ENCODE measurements around the gene CCDC86.

CCDC86 gene

GRCh38 chr11:60841797-60842667 lies at the start of gene CCDC86:
TSS of gene CCDC86 (plus strand) at chr11:60842113. CDS start at chr11:60842125, 12 bp downstream.
- H3K9ac ChIP-seq (ENCODE audit: insufficient read length) = peak within 1 kb of the TSS; percentile 94
- TF ChIP-seq FOXP2 (optimal IDR thresholded peaks at IDR 0.05; ENCODE audit: control extremely low read depth, extremely low read length, insufficient read depth) = peak; percentile 81
- TF ChIP-seq POLR2AphosphoS5 (IDR thresholded peaks at IDR 0.05; ENCODE audit: borderline replicate concordance, low read depth, low read length) = peak; percentile 72; the same call in 1 of the 2 replicates
- TF ChIP-seq EZH2 (IDR thresholded peaks at IDR 0.05) = no peak
- DNase-seq (ENCODE audit: low read depth, low spot score) = peak; percentile 64
- H3K4me3 ChIP-seq = peak within 1 kb of the TSS; percentile 97
- peaks cover 5% of the 10 kb centered on the region; the same call in 1 of the 2 replicates for H3K36me3 ChIP-seq (ENCODE audit: insufficient read depth, low read length)
- peak within 1 kb of the TSS; percentile 75 for H3K27ac ChIP-seq
- no peaks in the 10 kb centered on the region for H3K9me3 ChIP-seq (ENCODE audit: low read depth, low read length)

GRCh38 chr11:60792521-60792920 lies 49.4 kb upstream of the CCDC86 start:
- TF ChIP-seq EZH2 (IDR thresholded peaks at IDR 0.05) = no peak
- TF ChIP-seq FOXP2 (optimal IDR thresholded peaks at IDR 0.05; ENCODE audit: control extremely low read depth, extremely low read length, insufficient read depth) = no peak
- TF ChIP-seq POLR2AphosphoS5 (IDR thresholded peaks at IDR 0.05; ENCODE audit: borderline replicate concordance, low read depth, low read length) = no peak

GRCh38 chr11:60795291-60795690 lies 46.6 kb upstream of the CCDC86 start:
- H3K27ac ChIP-seq = no peak overlapping the region
- TF ChIP-seq EZH2 (IDR thresholded peaks at IDR 0.05) (no peak), FOXP2 (optimal IDR thresholded peaks at IDR 0.05; ENCODE audit: control extremely low read depth, extremely low read length, insufficient read depth) (no peak), POLR2AphosphoS5 (IDR thresholded peaks at IDR 0.05; ENCODE audit: borderline replicate concordance, low read depth, low read length) (no peak)

More at GRCh38 chr11:60792521-60792920, 49.4 kb upstream of the CCDC86 start:
- Histone ChIP-seq H3K9ac (ENCODE audit: insufficient read length) (no peak overlapping the region), H3K9me3 (ENCODE audit: low read depth, low read length) (no peaks in the 10 kb centered on the region), H3K4me3 (no peak overlapping the region), H3K27ac (no peak overlapping the region), H3K36me3 (ENCODE audit: insufficient read depth, low read length) (no peaks in the 10 kb centered on the region)
- DNase-seq (ENCODE audit: low read depth, low spot score) = no peak

GRCh38 chr11:60797846-60798630 lies 43.9 kb upstream of the CCDC86 start:
- no peaks in the 10 kb centered on the region for H3K36me3 ChIP-seq (ENCODE audit: insufficient read depth, low read length)
- DNase-seq (ENCODE audit: low read depth, low spot score) = no peak
- TF ChIP-seq EZH2 (IDR thresholded peaks at IDR 0.05) (no peak), POLR2AphosphoS5 (IDR thresholded peaks at IDR 0.05; ENCODE audit: borderline replicate concordance, low read depth, low read length) (no peak), FOXP2 (optimal IDR thresholded peaks at IDR 0.05; ENCODE audit: control extremely low read depth, extremely low read length, insufficient read depth) (no peak)
- no peak overlapping the region for H3K4me3 ChIP-seq
- no peak overlapping the region for H3K27ac ChIP-seq
- no peaks in the 10 kb centered on the region for H3K9me3 ChIP-seq (ENCODE audit: low read depth, low read length)
- no peak overlapping the region for H3K9ac ChIP-seq (ENCODE audit: insufficient read length)

More at GRCh38 chr11:60795291-60795690, 46.6 kb upstream of the CCDC86 start:
- H3K36me3 ChIP-seq (ENCODE audit: insufficient read depth, low read length) = no peaks in the 10 kb centered on the region
- no peak for DNase-seq (ENCODE audit: low read depth, low spot score)
- no peaks in the 10 kb centered on the region for H3K9me3 ChIP-seq (ENCODE audit: low read depth, low read length)
- H3K9ac ChIP-seq (ENCODE audit: insufficient read length) = no peak overlapping the region
- H3K4me3 ChIP-seq = no peak overlapping the region

GRCh38 chr11:60798631-60799030 lies 43.3 kb upstream of the CCDC86 start:
- no peak for DNase-seq (ENCODE audit: low read depth, low spot score)
- Histone ChIP-seq H3K9ac (ENCODE audit: insufficient read length) (no peak overlapping the region), H3K27ac (no peak overlapping the region), H3K36me3 (ENCODE audit: insufficient read depth, low read length) (no peaks in the 10 kb centered on the region), H3K4me3 (no peak overlapping the region), H3K9me3 (ENCODE audit: low read depth, low read length) (no peaks in the 10 kb centered on the region)
- TF ChIP-seq POLR2AphosphoS5 (IDR thresholded peaks at IDR 0.05; ENCODE audit: borderline replicate concordance, low read depth, low read length) = no peak
- TF ChIP-seq FOXP2 (optimal IDR thresholded peaks at IDR 0.05; ENCODE audit: control extremely low read depth, extremely low read length, insufficient read depth) = no peak

GRCh38 chr11:60801194-60801593 lies 40.7 kb upstream of the CCDC86 start:
- TF ChIP-seq FOXP2 (optimal IDR thresholded peaks at IDR 0.05; ENCODE audit: control extremely low read depth, extremely low read length, insufficient read depth) (no peak), POLR2AphosphoS5 (IDR thresholded peaks at IDR 0.05; ENCODE audit: borderline replicate concordance, low read depth, low read length) (no peak), EZH2 (IDR thresholded peaks at IDR 0.05) (no peak)
- no peak overlapping the region for H3K9ac ChIP-seq (ENCODE audit: insufficient read length)
- DNase-seq (ENCODE audit: low read depth, low spot score) = no peak
- no peaks in the 10 kb centered on the region for H3K9me3 ChIP-seq (ENCODE audit: low read depth, low read length)
- H3K4me3 ChIP-seq = no peak overlapping the region
- no peaks in the 10 kb centered on the region for H3K36me3 ChIP-seq (ENCODE audit: insufficient read depth, low read length)
- H3K27ac ChIP-seq = no peak overlapping the region

GRCh38 chr11:60803273-60803936 lies 38.5 kb upstream of the CCDC86 start:
- H3K9ac ChIP-seq (ENCODE audit: insufficient read length) = no peak overlapping the region
- no peak for DNase-seq (ENCODE audit: low read depth, low spot score)
- H3K9me3 ChIP-seq (ENCODE audit: low read depth, low read length) = no peaks in the 10 kb centered on the region
- H3K36me3 ChIP-seq (ENCODE audit: insufficient read depth, low read length) = no peaks in the 10 kb centered on the region
- H3K27ac ChIP-seq = no peak overlapping the region
- H3K4me3 ChIP-seq = no peak overlapping the region
- no peak for TF ChIP-seq FOXP2 (optimal IDR thresholded peaks at IDR 0.05; ENCODE audit: control extremely low read depth, extremely low read length, insufficient read depth)
- TF ChIP-seq EZH2 (IDR thresholded peaks at IDR 0.05) = no peak
- no peak for TF ChIP-seq POLR2AphosphoS5 (IDR thresholded peaks at IDR 0.05; ENCODE audit: borderline replicate concordance, low read depth, low read length)

- Histone ChIP-seq H3K36me3 (ENCODE audit: insufficient read depth, low read length) (no peaks in the 10 kb centered on the region), H3K4me3 (no peak overlapping the region), H3K9me3 (ENCODE audit: low read depth, low read length) (no peaks in the 10 kb centered on the region), H3K27ac (no peak overlapping the region), H3K9ac (ENCODE audit: insufficient read length) (no peak overlapping the region)
- TF ChIP-seq EZH2 (IDR thresholded peaks at IDR 0.05) (no peak), FOXP2 (optimal IDR thresholded peaks at IDR 0.05; ENCODE audit: control extremely low read depth, extremely low read length, insufficient read depth) (no peak), POLR2AphosphoS5 (IDR thresholded peaks at IDR 0.05; ENCODE audit: borderline replicate concordance, low read depth, low read length) (no peak)
- no peak for DNase-seq (ENCODE audit: low read depth, low spot score)
Observed at GRCh38 chr11:60809249-60809648, 32.7 kb upstream of the CCDC86 start.
